Colon (tissue), 2 donors: Measurements from ENCODE around the gene C12orf42.

Experiments
- FAIRE-seq: peaks from 2 replicates; lab custom pipeline; 2012; peaks lifted over from hg19 to GRCh38; lab: Jason Lieb, UNC
- donor health status: control.
- donor health status: control.

C12orf42 gene

GRCh38 chr12:103495469-103496456 lies at the start of gene C12orf42:
Gene C12orf42 (minus strand): TSS chr12:103495968. CDS start chr12:103478426, 17,542 bp downstream.
- no peak for FAIRE-seq

- no peak for FAIRE-seq
Measured at GRCh38 chr12:103542078-103542477, 46.3 kb upstream of the C12orf42 start.

GRCh38 chr12:103540319-103540718 lies 44.6 kb upstream of the C12orf42 start:
- no peak for FAIRE-seq

- no peak for FAIRE-seq
Measured at GRCh38 chr12:103538397-103538796, 42.6 kb upstream of the C12orf42 start.

- FAIRE-seq = no peak
Measured at GRCh38 chr12:103530307-103531066, 34.7 kb upstream of the C12orf42 start.

- no peak for FAIRE-seq
Measured at GRCh38 chr12:103529306-103529705, 33.5 kb upstream of the C12orf42 start.

GRCh38 chr12:103524238-103524875 lies 28.6 kb upstream of the C12orf42 start:
- FAIRE-seq = no peak

GRCh38 chr12:103523771-103524170 lies 28.0 kb upstream of the C12orf42 start:
- FAIRE-seq = no peak

GRCh38 chr12:103520686-103521215 lies 25.0 kb upstream of the C12orf42 start:
- no peak for FAIRE-seq

- FAIRE-seq = no peak
Measured at GRCh38 chr12:103519632-103520031, 23.9 kb upstream of the C12orf42 start.

- no peak for FAIRE-seq
Measured at GRCh38 chr12:103518899-103519298, 23.1 kb upstream of the C12orf42 start.

- no peak for FAIRE-seq
Measured at GRCh38 chr12:103517161-103517560, 21.4 kb upstream of the C12orf42 start.

GRCh38 chr12:103515341-103515740 lies 19.6 kb upstream of the C12orf42 start:
- FAIRE-seq = no peak

- FAIRE-seq = no peak
Measured at GRCh38 chr12:103513875-103514274, 18.1 kb upstream of the C12orf42 start.

GRCh38 chr12:103505371-103506236 lies 9.8 kb upstream of the C12orf42 start:
- FAIRE-seq = no peak

GRCh38 chr12:103504606-103505005 lies 8.8 kb upstream of the C12orf42 start:
- no peak for FAIRE-seq

GRCh38 chr12:103503546-103504480 lies 8.0 kb upstream of the C12orf42 start:
- FAIRE-seq = no peak

GRCh38 chr12:103501447-103501846 lies 5.7 kb upstream of the C12orf42 start:
- FAIRE-seq = no peak

GRCh38 chr12:103499571-103499970 lies 3.8 kb upstream of the C12orf42 start:
- FAIRE-seq = no peak

GRCh38 chr12:103498990-103499389 lies 3.2 kb upstream of the C12orf42 start:
- no peak for FAIRE-seq
